Measurements from ENCODE around the gene HMCN2. TPM values are rescaled to one million over a fixed set of nuclear protein-coding genes. Genes with fewer than 3 reads are reported as not detected.

The HMCN2 gene
- total and polyA plus RNA-seq, 2 donors (not counting 3 experiments of a cell fraction or from before 2014, with no cell fraction given), result 0.04 to 0.24 TPM

- ChIA-PET CTCF (interaction anchor here (0.9 kb wide), 1 partner anchor 33 kb away, joined by 3 read pairs; no protein-coding TSS in a partner anchor), POLR2A (no interaction called here)
- H3K9me1 ChIP-seq (replicated peaks; ENCODE audit: control insufficient read depth, extremely low read depth, insufficient read depth, low read length), result no peaks in the 10 kb centered on the region
- dilution Hi-C loops (cut with MboI; ENCODE audit: extremely low pct_ligation_motif_present, low sequenced_read_pairs), result no loop called here
- peaks cover 17% of the 10 kb centered on the region for H3K4me1 ChIP-seq (ENCODE audit: control insufficient read depth, extremely low read depth, insufficient read depth, low read length)
- BruUV-seq (replicated peaks), result no TSS peak
- H3K27me3 ChIP-seq (ENCODE audit: control insufficient read depth in 2 of 2, insufficient read depth in 2 of 2, low read length in 2 of 2), result peaks cover 31 to 33% of the 10 kb centered on the region in 2 experiments
- H3K4me3 ChIP-seq (replicated peaks in 1 of 3; ENCODE audit: insufficient read depth in 1 of 3, low read depth in 1 of 3, low read length in 3 of 3), result no peak overlapping the region
- intact Hi-C loops (cut with micrococcal nuclease), result no loop called here
- FAIRE-seq (no peak), DNase-seq (ENCODE audit: low read depth, low spot score) (no peak)
- H3K27ac ChIP-seq (ENCODE audit: insufficient read depth, low read depth, low read length), result no peak overlapping the region
- no peak overlapping the region for H3K9ac ChIP-seq (replicated peaks; ENCODE audit: extremely low read depth, insufficient read depth, low read length)
- no peak overlapping the region for H3K4me2 ChIP-seq (ENCODE audit: insufficient read depth, low read length)
- no peaks in the 10 kb centered on the region for H4K20me1 ChIP-seq (replicated peaks; ENCODE audit: control insufficient read depth, extremely low read depth, insufficient read depth, low read length)
- no peaks in the 10 kb centered on the region for H3K9me3 ChIP-seq (replicated peaks; ENCODE audit: control insufficient read depth, insufficient read depth, low read length)
- no peak overlapping the region for H2AFZ ChIP-seq (ENCODE audit: low read depth, low read length)
- no peaks in the 10 kb centered on the region for H3K36me3 ChIP-seq (ENCODE audit: control insufficient read depth in 2 of 2, extremely low read depth in 1 of 2, insufficient read depth in 2 of 2, low read length in 2 of 2)
- TF ChIP-seq JUN (IDR thresholded peaks at IDR 0.05; ENCODE audit: borderline replicate concordance, insufficient read depth, insufficient read length, low read depth) (no peak), FOS (IDR thresholded peaks at IDR 0.05; ENCODE audit: borderline replicate concordance, insufficient read depth, low read length) (no peak)
- H3K79me2 ChIP-seq (ENCODE audit: control insufficient read depth, insufficient read depth, low read length), result no peaks in the 10 kb centered on the region
Observed at GRCh38 chr9:130268521-130269211, 3.1 kb downstream of the HMCN2 start.

GRCh38 chr9:130271473-130271872 lies 5.9 kb downstream of the HMCN2 start:
- H3K9ac ChIP-seq (replicated peaks; ENCODE audit: extremely low read depth, insufficient read depth, low read length), result no peak overlapping the region
- no peaks in the 10 kb centered on the region for H3K9me1 ChIP-seq (replicated peaks; ENCODE audit: control insufficient read depth, extremely low read depth, insufficient read depth, low read length)
- H3K9me3 ChIP-seq (replicated peaks; ENCODE audit: control insufficient read depth, insufficient read depth, low read length), result no peaks in the 10 kb centered on the region
- FAIRE-seq (peak; percentile 77), DNase-seq (ENCODE audit: low read depth, low spot score) (peak; percentile 58)
- BruUV-seq (replicated peaks), result no TSS peak
- H3K4me2 ChIP-seq (ENCODE audit: insufficient read depth, low read length), result peak overlapping the region; percentile 76
- intact Hi-C loops (cut with micrococcal nuclease), result no loop called here
- POLR2A ChIA-PET, result no interaction called here
- CTCF ChIA-PET, result interaction anchor here (0.8 to 1.3 kb wide), 5 partner anchors 11 to 35 kb away, joined by 3 to 4 read pairs (median 3); no protein-coding TSS in a partner anchor
- H3K4me1 ChIP-seq (ENCODE audit: control insufficient read depth, extremely low read depth, insufficient read depth, low read length), result peaks cover 23% of the 10 kb centered on the region
- H4K20me1 ChIP-seq (replicated peaks; ENCODE audit: control insufficient read depth, extremely low read depth, insufficient read depth, low read length), result no peaks in the 10 kb centered on the region
- H3K79me2 ChIP-seq (ENCODE audit: control insufficient read depth, insufficient read depth, low read length), result no peaks in the 10 kb centered on the region
- peak; percentile 39 for TF ChIP-seq GATA2 (IDR thresholded peaks at IDR 0.05; ENCODE audit: insufficient read depth, insufficient read length, low read depth, low read length)
- no peak for TF ChIP-seq POLR2A (IDR thresholded peaks at IDR 0.05; ENCODE audit: low read depth, low read length)
- H2AFZ ChIP-seq (ENCODE audit: low read depth, low read length), result no peak overlapping the region
- peak overlapping the region; percentile 27 for H3K27ac ChIP-seq (ENCODE audit: insufficient read depth, low read depth, low read length)
- H3K36me3 ChIP-seq (ENCODE audit: control insufficient read depth in 2 of 2, extremely low read depth in 1 of 2, insufficient read depth in 2 of 2, low read length in 2 of 2), result no peaks in the 10 kb centered on the region
- dilution Hi-C loops (cut with MboI; ENCODE audit: extremely low pct_ligation_motif_present, low sequenced_read_pairs), result no loop called here
- H3K4me3 ChIP-seq (replicated peaks in 1 of 3; ENCODE audit: insufficient read depth in 1 of 3, low read depth in 1 of 3, low read length in 3 of 3), result no peak overlapping the region
- H3K27me3 ChIP-seq (ENCODE audit: control insufficient read depth in 2 of 2, insufficient read depth in 2 of 2, low read length in 2 of 2), result peaks cover 10 to 17% of the 10 kb centered on the region in 2 experiments
